Stomach (tissue), 9 donors: ENCODE measurements around the gene NINJ2. TPM values are rescaled to one million over a fixed set of nuclear protein-coding genes. Genes with fewer than 3 reads are reported as not detected.

Experiments used
- DNase-seq, 2 donors: peaks; one replicate each; pipeline versions ENCODE4 v3.0.0 to v3.0.0-alpha.2; 2013 to 2019
- H3K27ac ChIP-seq, 5 donors: fragments of 200-600 bp in 4 of 5; sonication (generic) in 4 of 5; one replicate each; pipeline ENCODE4 v1.5.1; 2013 to 2019; ENCODE audit warnings: mild to moderate bottlenecking in 1 of 5, moderate library complexity in 1 of 5
- H3K27me3 ChIP-seq, 3 donors: fragments of 200-600 bp; sonication (generic); one replicate each; pipeline ENCODE4 v1.5.1; 2017 to 2019; ENCODE audit warnings: mixed run types in 1 of 3
- H3K36me3 ChIP-seq, 4 donors: fragments of 200-600 bp; sonication (generic); 1 replicate in 3 of 4; 2 replicates in 1 of 4; pipeline ENCODE4 v1.5.1; 2016 to 2019
- H3K4me1 ChIP-seq, 4 donors: fragments of 200-600 bp; sonication (generic); one replicate each; pipeline ENCODE4 v1.5.1; 2016 to 2019
- H3K4me3 ChIP-seq, 4 donors: fragments of 200-600 bp; sonication (generic) in 3 of 4; one replicate each; pipeline ENCODE4 v1.5.1; 2016 to 2019; ENCODE audit warnings: mild to moderate bottlenecking in 1 of 4
- H3K9me3 ChIP-seq, 4 donors: fragments of 200-600 bp; sonication (generic); one replicate each; pipeline ENCODE4 v1.5.1; 2016 to 2019
- CTCF ChIP-seq, 7 experiments: fragments of 450-650 bp in 4 of 7; fragments of 200-600 bp in 3 of 7; sonication (generic) in 3 of 7; IDR thresholded peaks; one replicate each; pipeline ENCODE4 v1.5.1; 2016 to 2019; ENCODE audit warnings: antibody characterized with exemption in 7 of 7, control low read depth in 2 of 7, mild to moderate bottlenecking in 1 of 7
- EP300 ChIP-seq: sonication (generic); formaldehyde crosslinking; IDR thresholded peaks from one replicate; pipeline ENCODE4 v1.6.1; 2017; ENCODE audit warnings: antibody characterized with exemption
- POLR2A ChIP-seq, 4 donors: fragments of 450-650 bp; IDR thresholded peaks; one replicate each; pipeline ENCODE4 v1.6.1; 2016; ENCODE audit warnings: antibody characterized with exemption in 4 of 4, control low read depth in 2 of 4, mild to moderate bottlenecking in 1 of 4, moderate library complexity in 1 of 4
- POLR2AphosphoS5 ChIP-seq, 3 donors: sonication (generic); formaldehyde crosslinking; IDR thresholded peaks; one replicate each; pipeline ENCODE4 v1.6.1; 2016; ENCODE audit warnings: antibody characterized with exemption in 3 of 3
- WGBS, 5 donors: extraction: QIAGEN DNeasy Blood & Tissue Kit in 3 of 5; methylation state at CpG; one replicate each; pipeline versions ENCODE4 v1.1.5 to v1.1.7; 2013 to 2018; 5-methylcytosine and 5-hydroxymethylcytosine counted together
- intact Hi-C: fragments of 100-400 bp; cut with DNase I; formaldehyde crosslinking; loops from one replicate; pipeline ENCODE4 v1.15.1; 2023; ENCODE audit warnings: low total_unique reads
- polyA plus RNA-seq, 3 donors: library from polyadenylated mRNA; stranded (reverse); fragments of 200-250 nt; gene quantifications; one replicate each; pipeline ENCODE4 v1.2.3, GENCODE V29; 2013
- total RNA-seq, 5 donors: library from RNA; depleted of rRNA; stranded (reverse); fragments of >200 nt; gene quantifications; one replicate each; pipeline versions ENCODE4 v1.1.0 to v1.2.3, GENCODE V29; 2014 to 2016
- donor health status: healthy with polysubstance abuse.
- donor health status: Bipolar disorder and iron deficiency.
- donor health status: healthy.

Gene NINJ2
- total and polyA plus RNA-seq, 8 donors: 2.0 to 26.2 (median 5.0) TPM; not detected in 3

GRCh38 chr12:592024-592505 is 71.2 kb downstream of the NINJ2 start:
- TF ChIP-seq CTCF (IDR thresholded peaks at IDR 0.05) (no peak), POLR2A (IDR thresholded peaks at IDR 0.05) (no peak), POLR2AphosphoS5 (IDR thresholded peaks at IDR 0.05) (no peak), EP300 (no peak)
- no peaks in the 10 kb centered on the region for H3K36me3 ChIP-seq
- H3K4me1 ChIP-seq: peaks cover 4 to 14% (median 12%) of the 10 kb centered on the region in 4 donors
- intact Hi-C loops: no loop called here
- no peaks in the 10 kb centered on the region for H3K27me3 ChIP-seq
- 62 to 79% (median 74%) methylated on average over 11 of the region's 11 CpGs for WGBS, 5 donors
- H3K27ac ChIP-seq: peak overlapping the region in 1 of 5 donors; percentile 24
- H3K9me3 ChIP-seq: peaks cover 0 to 4% (median 0%) of the 10 kb centered on the region in 4 donors
- DNase-seq: no peak
- no peak overlapping the region for H3K4me3 ChIP-seq

GRCh38 chr12:591167-592023 is 71.8 kb downstream of the NINJ2 start:
- Histone ChIP-seq H3K27me3 (no peaks in the 10 kb centered on the region), H3K4me3 (no peak overlapping the region), H3K4me1 (peaks cover 4 to 14% (median 12%) of the 10 kb centered on the region in 4 donors), H3K27ac (peak overlapping the region in 1 of 5 donors; percentile 24), H3K36me3 (no peaks in the 10 kb centered on the region), H3K9me3 (peaks cover 0 to 4% (median 0%) of the 10 kb centered on the region in 4 donors)
- peak; percentile 66 to 76 for DNase-seq
- intact Hi-C loops: no loop called here
- TF ChIP-seq POLR2AphosphoS5 (IDR thresholded peaks at IDR 0.05) (no peak), CTCF (IDR thresholded peaks at IDR 0.05) (no peak), EP300 (no peak), POLR2A (IDR thresholded peaks at IDR 0.05) (no peak)
- WGBS, 5 donors: 37 to 48% (median 44%) methylated on average over 14 to 16 of the region's 16 CpGs

- 77 to 86% (median 80%) methylated on average over 12 to 14 of the region's 14 CpGs for WGBS, 5 donors
- no peaks in the 10 kb centered on the region for H3K27me3 ChIP-seq
- no peak overlapping the region for H3K4me3 ChIP-seq
- no peak for DNase-seq
- H3K27ac ChIP-seq: no peak overlapping the region
- no peaks in the 10 kb centered on the region for H3K36me3 ChIP-seq
- TF ChIP-seq POLR2AphosphoS5 (IDR thresholded peaks at IDR 0.05) (no peak), CTCF (IDR thresholded peaks at IDR 0.05) (no peak), POLR2A (IDR thresholded peaks at IDR 0.05) (no peak), EP300 (no peak)
- peaks cover 4 to 14% (median 12%) of the 10 kb centered on the region in 4 donors for H3K4me1 ChIP-seq
- intact Hi-C loops: no loop called here
- H3K9me3 ChIP-seq: peaks cover 0 to 4% (median 0%) of the 10 kb centered on the region in 4 donors
Measured at GRCh38 chr12:590206-590750, 73.0 kb downstream of the NINJ2 start.

- no peak for DNase-seq
- TF ChIP-seq CTCF (IDR thresholded peaks at IDR 0.05) (no peak), POLR2AphosphoS5 (IDR thresholded peaks at IDR 0.05) (no peak), POLR2A (IDR thresholded peaks at IDR 0.05) (no peak), EP300 (no peak)
- Histone ChIP-seq H3K36me3 (no peaks in the 10 kb centered on the region), H3K27me3 (no peaks in the 10 kb centered on the region), H3K27ac (no peak overlapping the region), H3K4me3 (no peak overlapping the region), H3K9me3 (peaks cover 0 to 4% (median 0%) of the 10 kb centered on the region in 4 donors), H3K4me1 (peaks cover 4 to 14% (median 12%) of the 10 kb centered on the region in 4 donors)
- WGBS, 5 donors: 91 to 97% (median 94%) methylated on average over 4 of the region's 4 CpGs
- intact Hi-C loops: no loop called here
Measured at GRCh38 chr12:588646-589045, 74.6 kb downstream of the NINJ2 start.
